ENCODE data around the gene MORN1. TPM values are rescaled to one million over a fixed set of nuclear protein-coding genes. Genes with fewer than 3 reads are reported as not detected.
"Not testable (repeated sequence)": the region's sequence is repeated elsewhere in the genome, so short reads cannot be mapped to it uniquely, and the experiment has no call there.

Gene MORN1
- total RNA-seq, 1 donor from 2014 or later: 5.5 TPM

DNA sequence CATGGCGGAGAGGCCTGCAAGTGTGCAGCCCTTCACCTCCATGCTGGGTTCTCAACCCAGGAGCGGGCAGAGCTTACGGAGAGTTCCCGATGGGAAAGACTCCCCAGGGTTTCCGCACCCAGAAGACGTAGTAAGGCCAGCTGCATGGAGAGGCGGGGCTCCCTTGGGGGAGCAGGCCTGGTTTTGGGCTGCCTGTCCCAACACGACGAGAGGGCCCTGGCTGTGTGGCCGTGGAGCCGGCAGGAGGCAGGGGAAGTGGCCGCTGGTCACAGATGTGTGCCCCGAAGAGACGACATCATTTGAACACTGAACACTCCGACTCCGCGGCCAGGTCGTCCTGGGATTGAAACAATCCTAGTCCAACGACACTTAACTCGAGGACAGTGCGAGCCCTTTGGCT is 57.0 kb downstream of the MORN1 start:
- DNase-seq (ENCODE audit: low read depth) (peak; percentile 54), FAIRE-seq (no peak)
- peak overlapping the region; percentile 32 for H3K4me3 ChIP-seq (ENCODE audit: low read depth, low read length)
- no peaks in the 10 kb centered on the region for H3K36me3 ChIP-seq (ENCODE audit: control insufficient read depth, insufficient read depth, low read length)
- H3K27me3 ChIP-seq (ENCODE audit: control insufficient read depth, insufficient read depth, low read length): peaks cover 2% of the 10 kb centered on the region
- TF ChIP-seq, protein P1, sequence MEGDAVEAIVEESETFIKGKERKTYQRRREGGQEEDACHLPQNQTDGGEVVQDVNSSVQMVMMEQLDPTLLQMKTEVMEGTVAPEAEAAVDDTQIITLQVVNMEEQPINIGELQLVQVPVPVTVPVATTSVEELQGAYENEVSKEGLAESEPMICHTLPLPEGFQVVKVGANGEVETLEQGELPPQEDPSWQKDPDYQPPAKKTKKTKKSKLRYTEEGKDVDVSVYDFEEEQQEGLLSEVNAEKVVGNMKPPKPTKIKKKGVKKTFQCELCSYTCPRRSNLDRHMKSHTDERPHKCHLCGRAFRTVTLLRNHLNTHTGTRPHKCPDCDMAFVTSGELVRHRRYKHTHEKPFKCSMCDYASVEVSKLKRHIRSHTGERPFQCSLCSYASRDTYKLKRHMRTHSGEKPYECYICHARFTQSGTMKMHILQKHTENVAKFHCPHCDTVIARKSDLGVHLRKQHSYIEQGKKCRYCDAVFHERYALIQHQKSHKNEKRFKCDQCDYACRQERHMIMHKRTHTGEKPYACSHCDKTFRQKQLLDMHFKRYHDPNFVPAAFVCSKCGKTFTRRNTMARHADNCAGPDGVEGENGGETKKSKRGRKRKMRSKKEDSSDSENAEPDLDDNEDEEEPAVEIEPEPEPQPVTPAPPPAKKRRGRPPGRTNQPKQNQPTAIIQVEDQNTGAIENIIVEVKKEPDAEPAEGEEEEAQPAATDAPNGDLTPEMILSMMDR (IDR thresholded peaks at IDR 0.05; ENCODE audit: insufficient read depth, low read length, severe bottlenecking): no peak

DNA sequence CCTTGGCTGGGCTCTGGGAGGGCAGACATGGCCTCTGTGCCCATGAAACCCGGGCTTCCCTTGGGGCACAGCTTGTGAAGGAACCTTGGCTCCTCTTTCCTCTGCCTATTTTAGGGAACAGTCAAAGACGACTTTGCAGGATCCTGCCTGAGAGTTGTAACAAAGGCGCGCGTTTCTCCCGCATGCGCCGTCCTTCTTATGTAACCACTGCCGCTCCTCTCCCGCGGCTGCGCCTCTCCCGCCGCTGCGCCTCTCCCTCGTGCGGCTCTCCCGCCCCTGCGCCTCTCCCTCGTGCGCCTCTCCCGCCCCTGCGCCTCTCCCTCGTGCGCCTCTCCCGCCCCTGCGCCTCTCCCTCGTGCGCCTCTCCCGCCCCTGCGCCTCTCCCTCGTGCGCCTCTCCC is 59.8 kb downstream of the MORN1 start:
- H3K4me3 ChIP-seq (ENCODE audit: low read depth, low read length); H3K27me3 ChIP-seq (ENCODE audit: control insufficient read depth, insufficient read depth, low read length); FAIRE-seq; H3K36me3 ChIP-seq (ENCODE audit: control insufficient read depth, insufficient read depth, low read length); DNase-seq (ENCODE audit: low read depth): not testable (repeated sequence)

- DNase-seq (ENCODE audit: low read depth) (no peak), FAIRE-seq (no peak)
- Histone ChIP-seq H3K27me3 (ENCODE audit: control insufficient read depth, insufficient read depth, low read length) (peaks cover 2% of the 10 kb centered on the region), H3K4me3 (ENCODE audit: low read depth, low read length) (no peak overlapping the region), H3K36me3 (ENCODE audit: control insufficient read depth, insufficient read depth, low read length) (no peaks in the 10 kb centered on the region)
- TF ChIP-seq, protein P1 (IDR thresholded peaks at IDR 0.05; ENCODE audit: insufficient read depth, low read length, severe bottlenecking): no peak
Observed at GRCh38 chr1:2331200-2331544, 60.2 kb downstream of the MORN1 start.

GRCh38 chr1:2330519-2331199 is 60.7 kb downstream of the MORN1 start:
- TF ChIP-seq, protein P1 (IDR thresholded peaks at IDR 0.05; ENCODE audit: insufficient read depth, low read length, severe bottlenecking): no peak
- no peaks in the 10 kb centered on the region for H3K36me3 ChIP-seq (ENCODE audit: control insufficient read depth, insufficient read depth, low read length)
- H3K4me3 ChIP-seq (ENCODE audit: low read depth, low read length): no peak overlapping the region
- peaks cover 2% of the 10 kb centered on the region for H3K27me3 ChIP-seq (ENCODE audit: control insufficient read depth, insufficient read depth, low read length)
- FAIRE-seq: no peak
- peak; percentile 17 for DNase-seq (ENCODE audit: low read depth)

GRCh38 chr1:2330035-2330434 is 61.3 kb downstream of the MORN1 start:
- Histone ChIP-seq H3K36me3 (ENCODE audit: control insufficient read depth, insufficient read depth, low read length) (no peaks in the 10 kb centered on the region), H3K27me3 (ENCODE audit: control insufficient read depth, insufficient read depth, low read length) (peaks cover 2% of the 10 kb centered on the region), H3K4me3 (ENCODE audit: low read depth, low read length) (no peak overlapping the region)
- DNase-seq (ENCODE audit: low read depth) (no peak), FAIRE-seq (no peak)
- TF ChIP-seq, protein P1 (IDR thresholded peaks at IDR 0.05; ENCODE audit: insufficient read depth, low read length, severe bottlenecking): no peak

GRCh38 chr1:2328676-2329455 is 62.5 kb downstream of the MORN1 start:
- DNase-seq (ENCODE audit: low read depth): no peak
- no peak overlapping the region for H3K4me3 ChIP-seq (ENCODE audit: low read depth, low read length)
- no peaks in the 10 kb centered on the region for H3K36me3 ChIP-seq (ENCODE audit: control insufficient read depth, insufficient read depth, low read length)
- H3K27me3 ChIP-seq (ENCODE audit: control insufficient read depth, insufficient read depth, low read length): peaks cover 4% of the 10 kb centered on the region
- TF ChIP-seq, protein P1 (IDR thresholded peaks at IDR 0.05; ENCODE audit: insufficient read depth, low read length, severe bottlenecking): no peak
- no peak for FAIRE-seq

All from bronchial epithelial cell (primary cell).